Cardiac fibroblast (primary cell): Measurements from ENCODE around the gene TRIM6.

Source experiments
- DNase-seq, 2 donors: peaks; one replicate each; pipeline versions ENCODE4 v3.0.0 to v3.0.0-alpha.2; 2010; ENCODE audit warnings: low read depth in 2 of 2
- H3K4me3 ChIP-seq, 2 donors: replicated peaks in 1 of 2; 1 replicate in 1 of 2; 2 replicates in 1 of 2; pipeline ENCODE4 v1.5.1; 2011; ENCODE audit warnings: low read depth in 2 of 2, low read length in 2 of 2, mild to moderate bottlenecking in 2 of 2, moderate library complexity in 1 of 2
- TF ChIP-seq, protein P1 (sequence below): IDR thresholded peaks from one replicate; pipeline ENCODE4 v1.5.1; 2011; ENCODE audit warnings: low read depth, mild to moderate bottlenecking, low read length, inconsistent platforms

TRIM6 gene, protein sequence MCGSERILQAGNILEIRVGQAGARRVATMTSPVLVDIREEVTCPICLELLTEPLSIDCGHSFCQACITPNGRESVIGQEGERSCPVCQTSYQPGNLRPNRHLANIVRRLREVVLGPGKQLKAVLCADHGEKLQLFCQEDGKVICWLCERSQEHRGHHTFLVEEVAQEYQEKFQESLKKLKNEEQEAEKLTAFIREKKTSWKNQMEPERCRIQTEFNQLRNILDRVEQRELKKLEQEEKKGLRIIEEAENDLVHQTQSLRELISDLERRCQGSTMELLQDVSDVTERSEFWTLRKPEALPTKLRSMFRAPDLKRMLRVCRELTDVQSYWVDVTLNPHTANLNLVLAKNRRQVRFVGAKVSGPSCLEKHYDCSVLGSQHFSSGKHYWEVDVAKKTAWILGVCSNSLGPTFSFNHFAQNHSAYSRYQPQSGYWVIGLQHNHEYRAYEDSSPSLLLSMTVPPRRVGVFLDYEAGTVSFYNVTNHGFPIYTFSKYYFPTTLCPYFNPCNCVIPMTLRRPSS

DNA sequence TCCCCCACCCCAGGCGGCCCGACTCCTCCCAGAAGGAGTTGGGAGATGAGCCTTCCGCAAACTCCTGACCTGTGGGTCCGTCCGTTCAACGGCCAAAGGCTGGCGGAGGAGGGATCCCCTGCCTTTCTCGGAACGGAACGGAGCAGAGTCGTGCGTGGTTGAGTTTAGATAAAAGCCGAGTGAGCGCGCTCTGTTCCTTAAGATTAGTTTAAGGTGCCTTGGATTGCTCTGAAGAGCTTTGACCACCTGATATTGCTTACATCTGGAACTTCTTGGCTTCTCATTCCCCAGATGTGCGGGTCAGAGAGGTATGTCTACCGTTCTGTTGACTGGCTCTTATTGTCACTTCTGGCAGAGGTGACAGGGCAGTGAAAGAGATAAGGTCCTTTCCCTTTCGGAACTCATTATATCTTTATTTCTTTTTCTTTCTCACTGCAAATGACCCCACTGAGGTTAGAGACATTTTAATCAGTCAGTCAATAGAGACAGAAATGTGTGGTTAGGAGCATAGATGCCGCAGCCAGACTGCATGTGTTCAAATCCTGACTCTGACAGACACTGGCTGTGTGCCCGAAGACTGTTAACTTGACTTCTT, at the start of gene TRIM6:
TSS of gene TRIM6 (plus strand) at position 31 of the 595 bp plus-strand sequence. CDS start at position 292, 261 bp downstream.
- peak within 1 kb of the TSS; percentile 44 to 57 for H3K4me3 ChIP-seq
- peak; percentile 46 to 50 for DNase-seq
- TF ChIP-seq, protein P1, sequence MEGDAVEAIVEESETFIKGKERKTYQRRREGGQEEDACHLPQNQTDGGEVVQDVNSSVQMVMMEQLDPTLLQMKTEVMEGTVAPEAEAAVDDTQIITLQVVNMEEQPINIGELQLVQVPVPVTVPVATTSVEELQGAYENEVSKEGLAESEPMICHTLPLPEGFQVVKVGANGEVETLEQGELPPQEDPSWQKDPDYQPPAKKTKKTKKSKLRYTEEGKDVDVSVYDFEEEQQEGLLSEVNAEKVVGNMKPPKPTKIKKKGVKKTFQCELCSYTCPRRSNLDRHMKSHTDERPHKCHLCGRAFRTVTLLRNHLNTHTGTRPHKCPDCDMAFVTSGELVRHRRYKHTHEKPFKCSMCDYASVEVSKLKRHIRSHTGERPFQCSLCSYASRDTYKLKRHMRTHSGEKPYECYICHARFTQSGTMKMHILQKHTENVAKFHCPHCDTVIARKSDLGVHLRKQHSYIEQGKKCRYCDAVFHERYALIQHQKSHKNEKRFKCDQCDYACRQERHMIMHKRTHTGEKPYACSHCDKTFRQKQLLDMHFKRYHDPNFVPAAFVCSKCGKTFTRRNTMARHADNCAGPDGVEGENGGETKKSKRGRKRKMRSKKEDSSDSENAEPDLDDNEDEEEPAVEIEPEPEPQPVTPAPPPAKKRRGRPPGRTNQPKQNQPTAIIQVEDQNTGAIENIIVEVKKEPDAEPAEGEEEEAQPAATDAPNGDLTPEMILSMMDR, result no peak

DNA sequence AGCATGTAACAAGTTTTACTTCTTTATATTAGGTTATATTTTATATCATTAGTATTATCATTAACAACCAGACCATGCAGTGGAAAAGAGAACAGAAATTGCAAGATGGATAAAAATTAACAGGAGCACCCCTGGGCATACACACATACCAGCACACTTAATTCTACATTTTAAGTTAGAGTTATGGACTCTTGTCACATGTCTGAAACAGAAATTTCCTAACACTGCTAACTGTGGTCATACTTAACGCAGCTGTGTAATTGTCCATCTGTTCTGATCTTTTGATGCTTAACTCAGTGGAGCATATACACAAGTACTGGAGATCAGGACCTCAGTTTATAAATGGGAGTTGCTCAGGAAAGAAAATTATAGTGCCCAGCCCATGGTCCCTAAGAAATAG, 48.5 kb upstream of the TRIM6 start:
- DNase-seq, result no peak
- no peak overlapping the region for H3K4me3 ChIP-seq
- TF ChIP-seq, protein P1, result no peak

DNA sequence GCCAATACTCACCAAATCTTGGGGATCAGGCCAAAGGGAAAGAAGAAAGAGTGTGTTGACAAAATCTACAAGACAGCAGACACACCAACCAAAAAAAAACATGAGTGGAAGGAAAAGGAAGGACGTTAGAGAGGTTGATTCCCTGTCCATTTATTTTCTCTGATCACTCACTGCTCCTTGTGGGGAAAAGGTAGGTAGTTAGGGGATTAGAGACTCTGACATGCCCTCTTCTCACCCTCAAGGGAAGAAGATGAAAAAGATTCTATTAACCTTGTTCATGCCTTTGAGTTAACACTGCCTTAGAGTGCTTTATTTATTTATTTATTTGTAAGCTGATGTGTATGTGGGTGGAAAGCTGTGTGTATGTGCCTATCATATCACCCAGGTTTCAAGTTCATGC, 48.0 kb upstream of the TRIM6 start, which contains the start of gene OR52H1:
TSS of gene OR52H1 (minus strand) at position 101 of the 400 bp plus-strand sequence. CDS start 3,035 bp downstream, outside the sequence.
- H3K4me3 ChIP-seq, result no peak within 1 kb of the TSS
- DNase-seq, result no peak
- TF ChIP-seq, protein P1, result no peak

DNA sequence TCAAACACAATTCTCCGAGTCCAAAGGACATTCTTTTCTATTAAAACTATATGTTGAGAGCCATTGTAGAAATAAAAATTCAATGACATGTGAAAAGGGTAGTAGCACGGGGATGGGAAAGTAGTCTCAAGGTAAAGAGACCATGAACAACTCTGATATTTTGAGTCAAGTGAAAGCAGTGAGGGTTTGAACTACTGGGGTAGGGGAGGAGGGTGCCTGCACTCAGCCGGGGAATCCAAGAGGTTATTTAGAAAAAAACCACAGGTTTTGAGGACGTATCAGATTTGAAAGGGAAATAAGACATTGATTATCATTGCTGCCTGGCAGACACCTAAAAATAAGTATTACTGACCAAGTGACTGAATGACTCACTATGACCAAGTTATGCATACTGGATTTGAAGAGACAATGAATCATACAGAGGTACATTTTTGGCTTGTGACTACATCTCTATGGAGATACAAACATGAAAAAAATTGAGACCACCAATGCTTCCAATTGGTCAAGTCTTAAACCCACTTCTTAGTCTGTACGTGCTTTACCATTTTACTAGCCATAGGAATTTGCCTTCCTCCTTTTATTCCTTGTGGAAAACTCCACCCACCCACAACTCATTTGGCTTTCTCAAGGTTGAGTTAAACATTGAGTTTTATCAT, 45.9 kb upstream of the TRIM6 start:
- TF ChIP-seq, protein P1, result no peak
- no peak overlapping the region for H3K4me3 ChIP-seq
- DNase-seq, result peak; percentile 9 to 83

DNA sequence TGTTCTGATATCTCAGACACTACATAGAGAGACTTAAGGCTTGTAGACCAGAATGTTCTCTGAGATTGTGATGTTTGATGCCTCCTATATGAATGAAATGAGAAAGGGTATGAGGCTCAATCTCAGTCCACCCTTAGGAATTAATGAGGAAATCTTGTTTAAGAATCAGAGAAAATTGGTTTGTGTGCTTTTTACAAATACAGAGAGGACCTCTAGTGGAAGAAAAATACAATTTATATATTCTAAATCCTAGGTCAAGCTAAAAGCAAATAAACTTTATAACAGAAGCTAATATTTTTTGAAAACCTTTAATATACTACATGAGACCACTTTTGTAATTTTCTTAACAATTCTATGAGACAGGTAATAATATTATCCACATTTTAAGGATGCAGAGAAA, 43.1 kb upstream of the TRIM6 start:
- H3K4me3 ChIP-seq, result no peak overlapping the region
- DNase-seq, result no peak
- TF ChIP-seq, protein P1, result peak; percentile 11

DNA sequence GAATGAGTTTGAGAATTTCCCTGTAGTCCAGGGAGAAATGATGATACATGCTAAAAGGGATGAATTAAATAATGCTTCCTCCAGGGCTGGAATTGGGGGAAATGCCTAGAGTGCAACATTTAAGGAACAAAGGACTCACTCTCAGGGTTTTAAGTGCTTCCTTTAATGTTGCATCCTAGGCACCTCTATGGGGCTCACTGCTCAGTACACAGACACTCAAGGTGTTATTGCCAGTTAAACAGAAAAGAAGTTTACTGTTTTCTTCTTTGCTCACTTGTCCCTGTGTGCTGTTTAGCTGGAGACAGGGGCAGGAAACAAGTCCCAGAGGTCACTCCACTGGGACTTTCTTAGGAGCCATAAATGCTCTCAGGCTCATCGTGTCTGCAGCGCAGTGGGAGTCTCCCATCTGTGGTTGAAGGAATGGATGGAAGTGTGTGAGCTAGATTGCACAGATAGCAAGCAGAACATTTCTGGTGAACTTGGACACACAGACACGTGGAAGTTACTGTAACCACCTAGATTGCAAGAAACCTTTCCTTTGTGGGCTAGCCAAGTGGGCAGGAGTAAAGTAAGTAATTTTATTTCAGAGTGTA, 39.7 kb upstream of the TRIM6 start:
- no peak overlapping the region for H3K4me3 ChIP-seq
- DNase-seq, result no peak
- TF ChIP-seq, protein P1, result no peak
